GM10266 (cell line): ENCODE data around the gene PTPRS.

Experiments
- DNase-seq: peaks from one replicate; pipeline ENCODE4 v3.0.0; 2012; ENCODE audit errors: extremely low spot score
- TF ChIP-seq, protein P1 (sequence below): IDR thresholded peaks from 2 replicates; pipeline ENCODE4 v1.5.1; 2012; ENCODE audit warnings: mild to moderate bottlenecking, low read depth; ENCODE audit not compliant: control insufficient read depth, insufficient read depth; ENCODE audit errors: missing control alignments

PTPRS gene

DNA sequence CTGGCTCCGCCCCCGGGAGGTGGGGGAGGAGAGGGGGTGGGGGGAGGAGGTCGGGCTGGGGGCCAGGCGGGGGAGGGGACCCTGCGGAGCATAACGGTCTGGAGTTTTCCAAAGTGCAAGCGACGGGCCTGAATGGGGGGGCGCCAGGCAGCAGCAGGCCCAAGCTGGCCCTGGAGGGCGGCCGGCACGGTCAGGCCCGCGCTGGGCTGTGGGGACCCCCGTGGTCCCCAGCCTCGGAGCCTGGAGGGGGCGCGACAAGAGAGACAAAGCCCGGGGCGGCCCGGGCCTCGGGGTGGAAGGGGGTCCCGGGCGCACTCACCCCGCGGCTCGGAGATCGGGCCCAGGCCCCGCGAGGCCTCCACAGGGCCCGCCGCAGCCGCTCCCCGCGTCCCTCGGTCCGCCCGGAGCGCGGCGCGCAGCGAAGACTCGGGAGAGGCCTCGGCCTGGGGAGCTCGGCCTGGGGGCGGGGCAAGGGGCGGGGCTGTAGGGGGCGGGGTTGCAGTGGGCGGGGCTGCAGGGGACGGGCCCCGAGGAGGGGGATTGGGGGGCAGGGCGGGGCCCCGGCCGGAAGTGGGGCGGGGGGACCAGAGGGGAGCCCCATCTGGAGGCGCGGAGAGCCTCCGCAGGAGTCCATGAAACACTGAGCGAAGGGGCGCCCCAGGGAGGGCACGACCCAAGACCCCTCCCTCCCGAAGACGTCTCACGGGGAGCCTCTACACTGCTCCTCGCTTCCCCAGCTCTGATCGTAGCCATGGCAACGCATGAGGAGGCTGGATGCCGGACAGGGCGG lies 47.6 kb downstream of the PTPRS start:
- TF ChIP-seq, protein P1, sequence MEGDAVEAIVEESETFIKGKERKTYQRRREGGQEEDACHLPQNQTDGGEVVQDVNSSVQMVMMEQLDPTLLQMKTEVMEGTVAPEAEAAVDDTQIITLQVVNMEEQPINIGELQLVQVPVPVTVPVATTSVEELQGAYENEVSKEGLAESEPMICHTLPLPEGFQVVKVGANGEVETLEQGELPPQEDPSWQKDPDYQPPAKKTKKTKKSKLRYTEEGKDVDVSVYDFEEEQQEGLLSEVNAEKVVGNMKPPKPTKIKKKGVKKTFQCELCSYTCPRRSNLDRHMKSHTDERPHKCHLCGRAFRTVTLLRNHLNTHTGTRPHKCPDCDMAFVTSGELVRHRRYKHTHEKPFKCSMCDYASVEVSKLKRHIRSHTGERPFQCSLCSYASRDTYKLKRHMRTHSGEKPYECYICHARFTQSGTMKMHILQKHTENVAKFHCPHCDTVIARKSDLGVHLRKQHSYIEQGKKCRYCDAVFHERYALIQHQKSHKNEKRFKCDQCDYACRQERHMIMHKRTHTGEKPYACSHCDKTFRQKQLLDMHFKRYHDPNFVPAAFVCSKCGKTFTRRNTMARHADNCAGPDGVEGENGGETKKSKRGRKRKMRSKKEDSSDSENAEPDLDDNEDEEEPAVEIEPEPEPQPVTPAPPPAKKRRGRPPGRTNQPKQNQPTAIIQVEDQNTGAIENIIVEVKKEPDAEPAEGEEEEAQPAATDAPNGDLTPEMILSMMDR, result no peak
- DNase-seq, result peak; percentile 95

DNA sequence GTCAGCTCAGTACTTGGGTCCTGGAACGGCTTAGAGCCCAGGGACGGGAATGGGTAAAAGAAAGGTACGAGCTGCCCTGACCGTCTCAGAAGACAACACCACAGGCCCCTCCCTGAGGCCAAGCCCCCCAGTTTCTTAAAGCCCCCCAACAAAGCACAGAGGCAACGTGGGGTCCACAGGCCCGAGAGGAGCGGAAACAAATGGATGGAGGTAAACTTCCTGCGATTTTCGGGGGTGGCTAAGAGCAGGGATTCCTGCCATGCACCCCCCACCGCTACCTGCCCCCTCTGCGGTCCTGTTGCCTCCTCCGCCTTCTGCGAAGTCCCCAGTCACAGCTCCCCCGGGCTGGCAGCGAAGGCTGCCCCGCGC lies 48.2 kb downstream of the PTPRS start:
- TF ChIP-seq, protein P1, result no peak
- DNase-seq, result peak; percentile 69

DNA sequence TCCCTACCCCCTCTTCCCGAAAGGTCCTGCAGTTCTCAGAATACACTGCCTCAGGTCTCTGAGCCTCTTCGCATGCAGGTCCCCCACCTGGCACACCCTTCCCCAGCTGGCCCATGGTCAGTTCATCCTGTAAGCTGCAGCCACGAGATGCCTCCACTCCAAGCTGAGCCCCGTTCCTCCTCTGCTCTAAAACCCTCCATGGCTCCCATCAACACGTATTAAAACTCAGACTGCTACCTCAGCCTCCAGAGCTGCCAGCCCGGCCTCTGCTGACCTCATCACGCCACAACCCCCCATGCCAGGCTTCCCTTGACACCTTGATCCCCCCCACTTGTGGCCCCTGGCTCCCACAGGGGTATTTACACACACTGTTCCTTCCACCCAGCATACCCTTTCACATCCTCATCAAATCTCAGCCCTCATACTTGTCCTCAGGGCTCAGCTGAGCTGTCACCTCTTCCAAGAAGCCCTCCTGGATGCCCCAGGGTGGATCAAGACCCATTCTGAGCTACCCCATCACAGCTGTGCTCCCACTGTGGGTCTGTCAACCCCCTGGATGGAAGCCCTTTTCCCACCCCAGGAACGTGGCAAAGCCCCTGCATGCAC lies 48.9 kb downstream of the PTPRS start:
- TF ChIP-seq, protein P1, result no peak
- no peak for DNase-seq
